Mesendoderm (in vitro differentiated cells): Measurements from ENCODE around the gene IMMP2L.
A peak's percentile ranks its signal among the peaks of the same experiment; 100 is the strongest.

Experiments
- DNase-seq: peaks from one replicate; pipeline ENCODE4 v3.0.0; 2013
- H2AK5ac ChIP-seq: 2 replicates; pipeline ENCODE4 v1.6.1; 2013; ENCODE audit warnings: low read length, inconsistent platforms
- H2BK120ac ChIP-seq: 2 replicates; pipeline ENCODE4 v1.6.1; 2013; ENCODE audit warnings: low read depth, mild to moderate bottlenecking, low read length, moderate library complexity, mixed read lengths
- H2BK15ac ChIP-seq: replicated peaks from 2 replicates; pipeline ENCODE4 v1.6.1; 2013; ENCODE audit warnings: low read depth, mild to moderate bottlenecking, moderate library complexity
- H2BK5ac ChIP-seq: 2 replicates; pipeline ENCODE4 v1.6.1; 2013; ENCODE audit warnings: low read length, inconsistent platforms
- H3K18ac ChIP-seq: 2 replicates; pipeline ENCODE4 v1.6.1; 2013; ENCODE audit warnings: mild to moderate bottlenecking, low read length, mixed read lengths
- H3K23ac ChIP-seq: one replicate; pipeline ENCODE4 v1.6.1; 2013; ENCODE audit warnings: low read length
- H3K27ac ChIP-seq: 2 replicates; pipeline ENCODE4 v1.5.1; 2013; ENCODE audit warnings: low read depth, mild to moderate bottlenecking, inconsistent platforms, low read length, moderate library complexity
- H3K27me3 ChIP-seq: 2 replicates; pipeline ENCODE4 v1.6.1; 2013; ENCODE audit warnings: low read length, control low read depth, mild to moderate bottlenecking, inconsistent platforms; ENCODE audit not compliant: insufficient read depth, poor library complexity
- H3K36me3 ChIP-seq: 2 replicates; pipeline ENCODE4 v1.6.1; 2013; ENCODE audit warnings: low read length, inconsistent platforms; ENCODE audit not compliant: control insufficient read depth, insufficient read depth
- H3K4ac ChIP-seq: one replicate; pipeline ENCODE4 v1.6.1; 2013; ENCODE audit warnings: low read depth, mild to moderate bottlenecking, low read length, moderate library complexity
- H3K4me1 ChIP-seq: 2 replicates; pipeline ENCODE4 v1.6.1; 2013; ENCODE audit warnings: low read depth, low read length, inconsistent platforms; ENCODE audit not compliant: control insufficient read depth
- H3K4me2 ChIP-seq: 2 replicates; pipeline ENCODE4 v1.6.1; 2013; ENCODE audit warnings: low read length
- H3K4me3 ChIP-seq: 2 replicates; pipeline ENCODE4 v1.5.1; 2013; ENCODE audit warnings: mild to moderate bottlenecking, low read length
- H3K56ac ChIP-seq: one replicate; pipeline ENCODE4 v1.6.1; 2013; ENCODE audit warnings: low read length
- H3K79me1 ChIP-seq: 2 replicates; pipeline ENCODE4 v1.6.1; 2013; ENCODE audit warnings: low read length, inconsistent platforms
- H3K79me2 ChIP-seq: 2 replicates; pipeline ENCODE4 v1.6.1; 2013; ENCODE audit warnings: mild to moderate bottlenecking, low read length; ENCODE audit not compliant: control insufficient read depth, insufficient read depth
- H3K9ac ChIP-seq: 2 replicates; pipeline ENCODE4 v1.6.1; 2013; ENCODE audit warnings: low read length, inconsistent platforms
- H4K5ac ChIP-seq: one replicate; pipeline ENCODE4 v1.6.1; 2013; ENCODE audit warnings: low read length
- H4K8ac ChIP-seq: one replicate; pipeline ENCODE4 v1.6.1; 2013; ENCODE audit warnings: low read depth, mild to moderate bottlenecking, control low read depth, low read length, moderate library complexity
- WGBS: extraction: QIAGEN DNeasy Blood & Tissue Kit; methylation state at CpG from one replicate; pipeline ENCODE4 v1.1.7; 2013; ENCODE audit warnings: low lambda C conversion rate, missing lambda C conversion rate; ENCODE audit not compliant: insufficient coverage; ENCODE audit errors: extremely low coverage; 5-methylcytosine and 5-hydroxymethylcytosine counted together

IMMP2L gene

DNA sequence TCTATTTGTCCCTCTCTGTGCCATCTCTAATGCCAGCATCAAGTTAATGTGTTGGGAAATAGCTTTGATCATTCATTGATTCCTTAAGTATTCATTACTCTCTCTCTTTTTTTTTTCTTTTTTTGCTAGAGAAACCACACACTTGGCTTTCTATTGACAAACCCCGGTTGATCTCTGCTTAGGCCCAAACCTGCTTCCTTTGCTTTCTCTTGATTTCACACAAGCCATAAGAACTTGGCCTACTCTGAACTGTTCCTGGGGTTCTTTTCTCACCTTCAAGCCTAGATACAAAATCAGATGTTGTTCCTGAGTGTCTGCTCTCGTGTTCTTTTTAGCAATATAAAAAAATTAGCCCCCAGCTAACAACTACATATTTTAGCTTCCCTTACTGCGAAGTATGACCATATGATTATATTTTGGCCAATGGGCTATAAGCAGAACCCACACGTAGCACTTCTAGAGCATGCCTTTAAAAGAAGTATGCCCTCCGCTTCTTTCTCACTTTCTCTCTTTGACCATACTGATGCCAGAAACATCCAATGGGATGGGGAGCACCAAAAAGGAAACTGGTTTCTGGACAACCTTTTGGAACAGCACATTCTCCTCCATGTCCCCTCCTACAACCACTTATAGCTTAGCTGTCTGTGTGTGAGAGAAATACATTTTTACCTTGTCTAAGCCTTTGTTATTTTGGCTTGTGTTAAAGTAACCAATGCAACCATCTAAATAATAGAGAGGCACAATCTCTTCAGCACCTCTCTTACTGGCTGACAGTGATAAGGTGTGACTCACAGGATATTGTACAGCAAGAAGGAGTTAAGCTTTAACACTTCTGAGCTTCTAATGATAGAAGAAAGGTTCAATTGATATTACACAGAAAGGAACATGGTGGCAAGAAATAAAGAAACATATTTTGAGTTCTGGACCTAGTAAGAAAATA lies 568.0 kb downstream of the IMMP2L start:
- Histone ChIP-seq H3K27ac (no peak overlapping the region), H3K4me1 (no peaks in the 10 kb centered on the region), H3K27me3 (no peaks in the 10 kb centered on the region), H4K5ac (no peak overlapping the region), H3K4me3 (no peak overlapping the region), H2BK5ac (no peak overlapping the region), H3K23ac (no peak overlapping the region), H3K4ac (no peak overlapping the region), H3K56ac (no peak overlapping the region), H3K4me2 (no peak overlapping the region), H3K9ac (no peak overlapping the region), H2AK5ac (no peak overlapping the region), H3K79me2 (no peaks in the 10 kb centered on the region), H3K18ac (no peak overlapping the region), H3K36me3 (no peaks in the 10 kb centered on the region), H2BK15ac (no peak overlapping the region), H2BK120ac (no peak overlapping the region), H4K8ac (no peak overlapping the region), H3K79me1 (no peaks in the 10 kb centered on the region)
- peak; percentile 2 for DNase-seq
- WGBS = no CpG with 5 or more reads among the region's 5 CpGs

DNA sequence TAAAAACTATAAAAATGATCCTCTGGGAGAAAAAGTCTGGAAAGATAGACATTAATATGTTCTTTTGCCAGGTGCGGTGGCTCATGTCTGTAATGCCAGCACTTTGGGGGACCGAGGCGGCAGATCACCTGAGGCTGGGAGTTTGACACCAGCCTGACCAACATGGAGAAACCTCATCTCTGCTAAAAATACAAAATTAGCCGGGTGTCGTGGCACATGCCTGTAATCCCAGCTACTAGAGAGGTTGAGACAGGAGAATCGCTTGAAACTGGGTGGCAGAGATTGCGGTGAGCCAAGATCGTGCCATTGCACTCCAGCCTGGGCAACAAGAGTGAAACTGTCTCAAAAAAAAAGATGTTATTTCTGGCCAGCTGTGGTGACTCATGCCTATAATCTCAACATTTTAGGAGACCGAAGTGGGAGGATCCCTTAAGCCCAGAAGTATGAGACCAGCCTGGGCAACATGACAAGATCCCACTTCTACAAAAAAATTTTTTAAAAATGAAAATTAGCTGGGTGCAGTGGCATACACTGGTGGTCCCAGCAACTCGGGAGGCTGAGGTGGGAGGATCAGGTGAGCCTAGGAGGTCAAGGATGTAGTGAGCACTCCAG lies 573.3 kb downstream of the IMMP2L start:
- no peak overlapping the region for H4K5ac ChIP-seq

DNA sequence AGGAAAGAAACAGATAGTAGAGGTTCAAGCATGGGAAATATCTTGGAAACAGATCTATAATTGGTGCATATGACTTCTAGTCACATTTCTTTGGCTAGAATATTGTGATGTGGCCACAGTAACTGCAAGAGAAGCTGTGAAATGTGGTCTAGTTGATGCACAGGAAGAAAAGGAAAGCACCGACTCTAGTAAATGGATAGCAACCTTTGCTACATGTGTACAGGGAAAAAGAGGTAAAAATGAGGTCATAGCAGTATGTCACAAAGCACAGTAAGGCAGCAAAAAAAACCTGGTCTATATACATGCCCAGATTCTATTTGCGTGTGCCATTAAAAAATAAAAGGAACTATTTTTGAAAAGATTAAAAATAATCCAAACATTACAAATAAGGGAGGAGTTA lies 573.9 kb downstream of the IMMP2L start:
- Histone ChIP-seq H3K9ac (no peak overlapping the region), H3K23ac (no peak overlapping the region), H3K56ac (no peak overlapping the region), H3K4ac (no peak overlapping the region), H2BK5ac (no peak overlapping the region), H3K79me1 (no peaks in the 10 kb centered on the region), H3K27ac (no peak overlapping the region), H4K5ac (no peak overlapping the region), H4K8ac (no peak overlapping the region), H3K36me3 (no peaks in the 10 kb centered on the region), H3K18ac (no peak overlapping the region), H3K4me2 (no peak overlapping the region), H2BK15ac (no peak overlapping the region), H2BK120ac (no peak overlapping the region), H3K4me1 (no peaks in the 10 kb centered on the region), H3K27me3 (no peaks in the 10 kb centered on the region), H3K4me3 (no peak overlapping the region), H2AK5ac (no peak overlapping the region), H3K79me2 (no peaks in the 10 kb centered on the region)
- DNase-seq = no peak
- no CpG with 5 or more reads among the region's 2 CpGs for WGBS

More for the DNA sequence above, 573.3 kb downstream of the IMMP2L start:
- no peak overlapping the region for H3K27ac ChIP-seq
- H2BK5ac ChIP-seq = no peak overlapping the region
- no peak overlapping the region for H2AK5ac ChIP-seq
- no peak overlapping the region for H4K8ac ChIP-seq
- H3K27me3 ChIP-seq = no peaks in the 10 kb centered on the region
- H2BK120ac ChIP-seq = no peak overlapping the region
- H3K18ac ChIP-seq = no peak overlapping the region
- H3K56ac ChIP-seq = no peak overlapping the region
- no peak overlapping the region for H3K4me2 ChIP-seq
- WGBS = no CpG with 5 or more reads among the region's 10 CpGs
- H3K36me3 ChIP-seq = no peaks in the 10 kb centered on the region
- no peak overlapping the region for H3K4me3 ChIP-seq
- no peak for DNase-seq
- H3K23ac ChIP-seq = no peak overlapping the region
- H2BK15ac ChIP-seq = no peak overlapping the region
- no peaks in the 10 kb centered on the region for H3K79me1 ChIP-seq
- no peaks in the 10 kb centered on the region for H3K79me2 ChIP-seq
- H3K9ac ChIP-seq = no peak overlapping the region
- no peaks in the 10 kb centered on the region for H3K4me1 ChIP-seq
- no peak overlapping the region for H3K4ac ChIP-seq

DNA sequence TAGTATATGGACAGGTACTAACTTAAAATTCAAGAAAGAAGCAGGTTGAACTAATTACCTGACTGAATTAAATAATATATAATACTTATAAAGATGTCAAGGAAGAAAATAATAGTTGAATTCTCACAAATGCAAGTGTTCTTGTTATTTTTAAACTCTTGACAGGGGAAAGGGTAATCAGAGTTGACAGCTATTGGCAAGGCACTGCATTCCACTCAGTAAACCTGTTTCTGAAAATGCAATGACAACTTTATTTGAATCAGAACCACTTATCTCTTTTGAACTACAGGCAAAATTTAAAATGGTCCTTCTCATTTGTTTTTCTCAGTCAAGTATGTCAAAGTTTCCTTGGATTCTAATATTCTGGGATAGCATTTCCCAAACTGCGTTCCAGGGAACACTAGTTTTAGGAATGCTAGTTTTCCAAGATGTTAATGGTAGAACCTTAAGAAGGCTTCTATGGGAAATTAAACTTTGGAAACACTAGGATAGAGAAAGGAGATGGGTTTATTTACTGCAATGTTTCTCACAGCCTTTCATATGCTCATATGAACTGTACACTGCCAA lies 575.1 kb downstream of the IMMP2L start:
- Histone ChIP-seq H2AK5ac (no peak overlapping the region), H3K4me3 (no peak overlapping the region), H3K79me1 (no peaks in the 10 kb centered on the region), H3K9ac (no peak overlapping the region), H3K4ac (no peak overlapping the region), H2BK15ac (no peak overlapping the region), H3K79me2 (no peaks in the 10 kb centered on the region), H3K4me2 (no peak overlapping the region), H3K27ac (no peak overlapping the region), H2BK5ac (no peak overlapping the region), H3K56ac (no peak overlapping the region), H3K36me3 (no peaks in the 10 kb centered on the region), H4K5ac (no peak overlapping the region), H3K23ac (no peak overlapping the region), H3K27me3 (no peaks in the 10 kb centered on the region), H3K18ac (no peak overlapping the region), H4K8ac (no peak overlapping the region), H3K4me1 (no peaks in the 10 kb centered on the region), H2BK120ac (no peak overlapping the region)
- no peak for DNase-seq
- WGBS = no CpG with 5 or more reads among the region's 1 CpG

DNA sequence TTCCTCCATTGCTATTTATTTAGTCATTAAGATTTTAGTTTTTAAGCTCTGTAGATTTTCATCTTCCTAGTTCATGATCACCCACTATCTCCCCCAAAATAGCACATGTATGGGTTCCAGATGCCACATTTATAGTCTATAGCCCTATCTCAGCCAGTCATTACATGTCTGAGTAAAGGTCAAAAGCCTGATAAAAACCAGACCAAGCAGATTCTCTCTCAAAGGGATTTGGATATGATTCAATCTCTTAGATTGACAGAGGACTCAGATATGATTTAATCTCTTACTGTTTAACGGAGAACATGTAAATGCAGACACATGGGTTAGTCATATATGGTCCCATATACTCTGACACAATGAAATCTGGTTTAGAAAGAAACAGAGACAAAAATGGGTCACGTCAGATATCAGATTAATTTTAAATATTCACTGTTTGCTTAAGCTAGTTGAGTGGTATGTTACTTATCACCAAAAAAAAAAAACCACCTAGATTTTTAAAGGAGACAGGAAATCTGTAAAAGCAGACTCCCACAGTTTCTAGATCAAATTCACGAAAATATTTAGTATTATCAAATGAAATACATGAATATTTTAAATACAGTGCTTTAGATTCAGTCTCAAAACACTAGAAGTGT lies 578.4 kb downstream of the IMMP2L start:
- Histone ChIP-seq H3K27me3 (no peaks in the 10 kb centered on the region), H2BK5ac (no peak overlapping the region), H2BK120ac (no peak overlapping the region), H3K56ac (no peak overlapping the region), H3K4me3 (no peak overlapping the region), H3K4ac (no peak overlapping the region), H3K79me2 (no peaks in the 10 kb centered on the region), H3K18ac (no peak overlapping the region), H4K5ac (no peak overlapping the region), H3K4me2 (no peak overlapping the region), H3K79me1 (no peaks in the 10 kb centered on the region), H3K4me1 (no peaks in the 10 kb centered on the region), H2AK5ac (no peak overlapping the region), H4K8ac (no peak overlapping the region), H3K23ac (no peak overlapping the region), H3K27ac (no peak overlapping the region), H3K36me3 (no peaks in the 10 kb centered on the region), H3K9ac (no peak overlapping the region), H2BK15ac (no peak overlapping the region)
- no CpG with 5 or more reads among the region's 3 CpGs for WGBS
- no peak for DNase-seq
